Measurements from ENCODE around the gene APOO. TPM values are rescaled to one million over a fixed set of nuclear protein-coding genes. Genes with fewer than 3 reads are reported as not detected.

The APOO gene
- polyA plus RNA-seq, 3 donors from 2014 or later = 18.8 to 23.6 (median 20.7) TPM

GRCh38 chrX:23789386-23790154, 118.2 kb downstream of the APOO start:
- DNase-seq = no peak
- Mint-ChIP-seq H3K27me3 (ENCODE audit: low read depth in 3 of 3) (peaks cover 0 to 5% (median 3%) of the 10 kb centered on the region in 3 donors), H3K9me3 (no peaks in the 10 kb centered on the region), H3K27ac (no peak overlapping the region), H3K4me1 (peaks cover 11 to 15% of the 10 kb centered on the region in 2 donors), H3K4me3 (no peak overlapping the region), H3K36me3 (peaks cover 4 to 12% (median 11%) of the 10 kb centered on the region in 3 donors)

DNA sequence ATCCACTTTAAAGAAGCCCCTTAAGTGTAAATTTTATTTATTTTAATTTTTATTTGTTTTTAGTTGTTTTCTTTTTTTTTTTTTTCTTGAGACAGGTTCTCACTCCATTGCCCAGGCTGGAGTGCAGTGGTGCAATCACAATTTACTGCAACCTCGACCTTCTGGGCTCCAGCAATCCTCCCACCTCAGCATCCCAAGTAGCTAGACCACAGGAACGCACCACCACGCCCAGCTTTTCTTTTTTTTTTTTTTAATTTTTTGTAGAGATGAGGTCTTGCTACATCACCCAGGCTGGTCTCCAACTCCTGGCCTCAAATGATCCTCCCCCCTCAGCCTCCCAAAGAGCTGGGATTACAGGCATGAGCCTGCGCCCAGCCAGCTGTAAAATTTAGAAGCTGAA, 118.8 kb downstream of the APOO start:
- peaks cover 17 to 21% of the 10 kb centered on the region in 2 donors for H3K4me1 Mint-ChIP-seq
- no peaks in the 10 kb centered on the region for H3K9me3 Mint-ChIP-seq
- H3K36me3 Mint-ChIP-seq = peaks cover 7 to 15% (median 14%) of the 10 kb centered on the region in 3 donors
- H3K27me3 Mint-ChIP-seq (ENCODE audit: low read depth in 3 of 3) = peaks cover 0 to 7% (median 5%) of the 10 kb centered on the region in 3 donors
- no peak overlapping the region for H3K27ac Mint-ChIP-seq
- no peak for DNase-seq
- no peak overlapping the region for H3K4me3 Mint-ChIP-seq

DNA sequence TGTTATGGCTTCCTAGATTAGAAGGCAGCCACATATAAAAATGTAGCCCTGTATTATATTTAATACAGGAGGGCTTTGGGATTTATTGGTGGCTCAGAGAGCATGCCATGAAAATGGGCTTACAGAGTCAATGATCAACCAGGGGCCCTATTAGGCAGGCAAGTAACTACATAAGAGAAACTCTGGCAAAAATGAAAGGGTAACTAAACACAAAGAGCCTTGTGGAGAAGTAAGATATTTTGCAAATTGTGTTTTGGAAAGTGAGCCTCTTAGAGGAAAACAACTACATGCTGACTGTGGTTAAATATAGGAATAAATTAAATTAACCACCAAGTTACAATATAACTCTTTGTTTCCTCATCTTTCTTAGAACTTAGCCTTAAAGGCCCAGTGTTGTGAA, 119.2 kb downstream of the APOO start:
- Mint-ChIP-seq H3K36me3 (peaks cover 10 to 18% (median 14%) of the 10 kb centered on the region in 3 donors), H3K27ac (no peak overlapping the region), H3K4me3 (no peak overlapping the region), H3K27me3 (ENCODE audit: low read depth in 3 of 3) (peaks cover 2 to 8% (median 6%) of the 10 kb centered on the region in 3 donors), H3K9me3 (no peaks in the 10 kb centered on the region), H3K4me1 (peaks cover 20 to 25% of the 10 kb centered on the region in 2 donors)
- DNase-seq = no peak

GRCh38 chrX:23787745-23788118, 120.0 kb downstream of the APOO start:
- peaks cover 10 to 18% (median 14%) of the 10 kb centered on the region in 3 donors for H3K36me3 Mint-ChIP-seq
- DNase-seq = no peak
- H3K4me3 Mint-ChIP-seq = no peak overlapping the region
- H3K27ac Mint-ChIP-seq = no peak overlapping the region
- peaks cover 21 to 27% of the 10 kb centered on the region in 2 donors for H3K4me1 Mint-ChIP-seq
- H3K9me3 Mint-ChIP-seq = no peaks in the 10 kb centered on the region
- H3K27me3 Mint-ChIP-seq (ENCODE audit: low read depth in 3 of 3) = peaks cover 9 to 12% (median 12%) of the 10 kb centered on the region in 3 donors

DNA sequence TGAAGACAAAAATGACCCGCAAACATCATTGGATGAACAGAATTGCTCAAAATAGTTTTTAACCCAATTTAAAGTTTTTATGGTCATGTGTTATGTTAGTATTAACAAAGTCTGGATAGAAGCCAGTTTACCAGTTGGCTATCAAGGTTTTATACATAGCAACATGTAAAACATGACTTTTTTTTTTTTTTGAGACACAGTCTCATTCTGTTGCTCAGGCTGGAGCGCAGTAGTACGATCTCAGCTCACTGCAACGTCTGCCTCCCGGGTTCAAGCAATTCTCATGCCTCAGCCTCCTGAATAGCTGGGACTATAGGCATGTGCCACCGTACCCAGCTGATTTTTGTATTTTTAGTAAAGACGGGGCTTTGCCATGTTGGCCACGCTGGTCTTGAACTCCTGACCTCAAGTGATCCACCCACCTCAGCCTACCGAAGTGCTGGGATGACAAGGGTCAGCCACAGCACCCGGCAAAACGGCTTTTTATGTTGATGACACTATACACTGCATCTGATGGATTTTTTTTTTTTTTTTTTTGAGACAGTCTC, 121.4 kb downstream of the APOO start:
- peaks cover 13 to 17% (median 16%) of the 10 kb centered on the region in 3 donors for H3K27me3 Mint-ChIP-seq (ENCODE audit: low read depth in 3 of 3)
- DNase-seq = no peak
- no peak overlapping the region for H3K27ac Mint-ChIP-seq
- H3K4me3 Mint-ChIP-seq = no peak overlapping the region
- no peaks in the 10 kb centered on the region for H3K9me3 Mint-ChIP-seq
- H3K4me1 Mint-ChIP-seq = peaks cover 32 to 41% of the 10 kb centered on the region in 2 donors
- H3K36me3 Mint-ChIP-seq = peaks cover 10 to 18% (median 14%) of the 10 kb centered on the region in 3 donors

- DNase-seq = no peak
- Mint-ChIP-seq H3K36me3 (peaks cover 10 to 18% (median 14%) of the 10 kb centered on the region in 3 donors), H3K4me3 (peak overlapping the region in 4 of 5 donors; percentile 7 to 97 (median 75)), H3K27ac (peak overlapping the region in 2 of 6 donors; percentile 9 to 96), H3K9me3 (no peaks in the 10 kb centered on the region), H3K27me3 (ENCODE audit: low read depth in 3 of 3) (peaks cover 13 to 18% (median 17%) of the 10 kb centered on the region in 3 donors), H3K4me1 (peaks cover 34 to 45% of the 10 kb centered on the region in 2 donors)
These were observed 122.2 kb downstream of the APOO start for GRCh38 chrX:23785580-23785979.

DNA sequence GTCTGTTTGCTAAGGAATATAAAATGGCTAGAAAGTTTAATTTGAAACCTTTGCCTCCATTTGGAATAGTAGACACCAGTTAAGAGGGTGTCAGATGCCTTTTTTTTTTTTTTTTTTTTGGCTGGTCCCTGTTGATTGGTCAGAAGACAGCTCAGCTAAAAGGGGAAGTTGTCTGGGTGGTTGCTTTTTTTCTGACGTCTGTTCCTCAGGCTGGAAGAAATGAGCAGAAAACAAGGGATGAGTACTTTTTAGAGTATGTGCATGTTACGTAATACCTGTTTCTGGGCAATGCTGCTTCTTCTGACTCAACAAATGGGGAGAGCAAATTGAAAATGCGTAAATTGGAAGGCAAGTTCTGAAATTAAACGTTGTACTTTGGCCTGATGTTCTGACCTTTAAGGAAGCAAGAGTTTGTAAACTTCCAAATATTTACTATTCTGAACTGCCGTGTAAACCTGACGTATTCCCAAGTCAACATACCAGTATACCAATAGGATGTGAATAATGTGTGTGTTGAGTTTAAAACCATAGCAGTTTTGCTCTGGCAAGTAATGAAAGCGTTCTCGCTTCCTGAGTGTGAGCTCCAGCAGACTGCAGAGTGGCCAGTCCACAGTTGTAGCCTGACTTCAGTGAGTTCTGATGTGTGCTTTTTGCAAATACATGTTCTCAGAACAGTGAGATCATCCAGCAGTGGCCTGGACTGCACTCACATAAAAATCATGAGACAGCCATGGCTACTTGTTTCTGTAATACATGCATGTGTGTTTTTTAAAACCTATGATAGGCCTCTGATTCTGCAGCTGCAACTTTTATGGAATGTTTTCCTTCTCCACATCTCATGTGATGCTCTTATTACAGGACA, 123.0 kb downstream of the APOO start:
- no peak for DNase-seq
- Mint-ChIP-seq H3K4me1 (peaks cover 34 to 45% of the 10 kb centered on the region in 2 donors), H3K9me3 (no peaks in the 10 kb centered on the region), H3K27ac (peak overlapping the region; percentile 90 to 98 (median 96)), H3K36me3 (peaks cover 10 to 18% (median 14%) of the 10 kb centered on the region in 3 donors), H3K27me3 (ENCODE audit: low read depth in 3 of 3) (peaks cover 13 to 18% (median 17%) of the 10 kb centered on the region in 3 donors), H3K4me3 (peak overlapping the region; percentile 94 to 98 (median 97))

- Mint-ChIP-seq H3K4me1 (peaks cover 34 to 45% of the 10 kb centered on the region in 2 donors), H3K9me3 (no peaks in the 10 kb centered on the region), H3K4me3 (peak overlapping the region; percentile 94 to 98 (median 97)), H3K36me3 (peaks cover 10 to 18% (median 14%) of the 10 kb centered on the region in 3 donors), H3K27me3 (ENCODE audit: low read depth in 3 of 3) (peaks cover 13 to 18% (median 17%) of the 10 kb centered on the region in 3 donors), H3K27ac (peak overlapping the region; percentile 90 to 98 (median 96))
- peak; percentile 12 to 26 (median 19) for DNase-seq
These were observed 123.9 kb downstream of the APOO start for GRCh38 chrX:23783589-23784469.

Other genes with a start within 250 kb of the APOO start
- gene PRDX4, start 240.4 kb downstream of the APOO start, polyA plus RNA-seq = 10 to 100 TPM; 49.1 to 95.2 (median 66.7) TPM
- 10 to 100 TPM in 2 of 3 donors, 1 to 10 TPM in 1; 8.2 to 18.4 (median 17.1) TPM for gene ACOT9, start 164.7 kb downstream of the APOO start, polyA plus RNA-seq
- gene SAT1, start 124.8 kb downstream of the APOO start, polyA plus RNA-seq = 100 to 1,000 TPM; 114 to 196 (median 123) TPM
- not detected for gene CXorf58, start 68 bp upstream of the APOO start, polyA plus RNA-seq
- gene KLHL15, start 119.2 kb upstream of the APOO start, polyA plus RNA-seq = 1 to 10 TPM; 1.6 to 2.4 (median 1.8) TPM
- gene EIF2S3, start 147.0 kb upstream of the APOO start, polyA plus RNA-seq = 10 to 100 TPM; 43.1 to 80.6 (median 79.4) TPM
- 10 to 100 TPM; 27.6 to 46.7 (median 38.6) TPM for gene ZFX, start 241.8 kb upstream of the APOO start, polyA plus RNA-seq